Lung (tissue), 12 donors: ENCODE results near the gene UBA52. TPM values are rescaled to one million over a fixed set of nuclear protein-coding genes. Genes with fewer than 3 reads are reported as not detected.
A peak's percentile ranks its signal among the peaks of the same experiment; 100 is the strongest.

Experiments used
- ATAC-seq: fragments of 200-7000 bp; cut with Tn5 transposase; one replicate; pipeline ENCODE4 v1.9.1; 2020; ENCODE audit warnings: moderate number of reproducible peaks; ENCODE audit not compliant: insufficient read depth, low FRiP score
- DNase-seq, 3 donors: peaks; one replicate each; pipeline ENCODE4 v3.0.0-alpha.2; 2013 to 2017
- H3K27ac ChIP-seq, 2 donors: one replicate each; pipeline ENCODE4 v1.5.1; 2013; ENCODE audit warnings: mild to moderate bottlenecking in 2 of 2, moderate library complexity in 2 of 2, control low read depth in 1 of 2, inconsistent platforms in 1 of 2, low read depth in 1 of 2, low read length in 1 of 2
- H3K27me3 ChIP-seq, 3 donors: one replicate each; pipeline ENCODE4 v1.5.1; 2013; ENCODE audit warnings: low read length in 2 of 3; ENCODE audit not compliant: control insufficient read depth in 3 of 3, insufficient read depth in 3 of 3
- H3K36me3 ChIP-seq, 4 donors: one replicate each; pipeline ENCODE4 v1.5.1; 2013; ENCODE audit warnings: low read length in 4 of 4, mild to moderate bottlenecking in 1 of 4, moderate library complexity in 1 of 4; ENCODE audit not compliant: control insufficient read depth in 4 of 4, insufficient read depth in 4 of 4
- H3K4me1 ChIP-seq, 5 donors: one replicate each; pipeline ENCODE4 v1.5.1; 2013; ENCODE audit warnings: low read length in 5 of 5, mild to moderate bottlenecking in 2 of 5, moderate library complexity in 1 of 5; ENCODE audit not compliant: control insufficient read depth in 5 of 5, insufficient read depth in 5 of 5
- H3K4me3 ChIP-seq: one replicate; pipeline ENCODE4 v1.5.1; 2013; ENCODE audit warnings: mild to moderate bottlenecking, control low read depth, moderate library complexity
- H3K9ac ChIP-seq, 2 donors: one replicate each; pipeline ENCODE4 v1.5.1; 2013; ENCODE audit warnings: low read length in 2 of 2, control low read depth in 1 of 2; ENCODE audit not compliant: insufficient read depth in 1 of 2
- H3K9me3 ChIP-seq, 4 donors: one replicate each; pipeline ENCODE4 v1.5.1; 2013; ENCODE audit warnings: low read length in 3 of 4, mild to moderate bottlenecking in 1 of 4, moderate library complexity in 1 of 4; ENCODE audit not compliant: control insufficient read depth in 4 of 4, insufficient read depth in 3 of 4
- CTCF ChIP-seq: IDR thresholded peaks from 2 replicates; pipeline ENCODE4 v1.5.1; 2012; ENCODE audit warnings: mild to moderate bottlenecking; ENCODE audit errors: control extremely low read depth, extremely low read depth
- WGBS, 2 donors: extraction: QIAGEN DNeasy Blood & Tissue Kit; methylation state at CpG; one replicate each; pipeline ENCODE4 v1.1.7; 2013; 5-methylcytosine and 5-hydroxymethylcytosine counted together
- polyA plus RNA-seq, 2 donors: library from polyadenylated mRNA; stranded (reverse); fragments of 200-250 nt; gene quantifications; one replicate each; pipeline ENCODE4 v1.2.1, GENCODE V29; 2013
- total RNA-seq, 2 donors: library from RNA; depleted of rRNA in 1 of 2; stranded (reverse); fragments of >200 nt in 1 of 2; gene quantifications; one replicate each; pipeline ENCODE4 v1.2.1, GENCODE V29; 2014 to 2021
- donor health status: control.
- donor health status: control.
- donor health status: Bipolar disorder and iron deficiency.
- donor health status: healthy.
- donor health status: DM: yes; HTN: yes; CAD: no.

UBA52 gene
- total and polyA plus RNA-seq, 4 donors = 689 to 1,266 (median 1,030) TPM

GRCh38 chr19:18610245-18610555 is 38.5 kb downstream of the UBA52 start:
- H3K27me3 ChIP-seq = peaks cover 0 to 64% (median 51%) of the 10 kb centered on the region in 3 donors

GRCh38 chr19:18610556-18611326 is 39.1 kb downstream of the UBA52 start:
- 2 to 4% methylated on average over 28 to 45 of the region's 45 CpGs for WGBS, 2 donors
- Histone ChIP-seq H3K36me3 (no peaks in the 10 kb centered on the region), H3K27ac (no peak overlapping the region), H3K4me3 (no peak overlapping the region), H3K27me3 (peaks cover 0 to 61% (median 48%) of the 10 kb centered on the region in 3 donors), H3K9ac (no peak overlapping the region), H3K4me1 (peaks cover 0 to 16% (median 14%) of the 10 kb centered on the region in 5 donors), H3K9me3 (no peaks in the 10 kb centered on the region)
- ATAC-seq (no peak), DNase-seq (peak in 2 of 3 donors; percentile 56 to 59)
- TF ChIP-seq CTCF = no peak

More at GRCh38 chr19:18610245-18610555, 38.5 kb downstream of the UBA52 start:
- DNase-seq (peak in 2 of 3 donors; percentile 42 to 50), ATAC-seq (no peak)
- Histone ChIP-seq H3K36me3 (no peaks in the 10 kb centered on the region), H3K4me3 (no peak overlapping the region), H3K9ac (no peak overlapping the region), H3K9me3 (peaks cover 0 to 3% (median 0%) of the 10 kb centered on the region in 4 donors), H3K4me1 (peaks cover 0 to 19% (median 15%) of the 10 kb centered on the region in 5 donors), H3K27ac (no peak overlapping the region)
- no peak for TF ChIP-seq CTCF
- 30 to 33% methylated on average over 3 of the region's 3 CpGs for whole genome bisulfite sequencing, 2 donors

DNA sequence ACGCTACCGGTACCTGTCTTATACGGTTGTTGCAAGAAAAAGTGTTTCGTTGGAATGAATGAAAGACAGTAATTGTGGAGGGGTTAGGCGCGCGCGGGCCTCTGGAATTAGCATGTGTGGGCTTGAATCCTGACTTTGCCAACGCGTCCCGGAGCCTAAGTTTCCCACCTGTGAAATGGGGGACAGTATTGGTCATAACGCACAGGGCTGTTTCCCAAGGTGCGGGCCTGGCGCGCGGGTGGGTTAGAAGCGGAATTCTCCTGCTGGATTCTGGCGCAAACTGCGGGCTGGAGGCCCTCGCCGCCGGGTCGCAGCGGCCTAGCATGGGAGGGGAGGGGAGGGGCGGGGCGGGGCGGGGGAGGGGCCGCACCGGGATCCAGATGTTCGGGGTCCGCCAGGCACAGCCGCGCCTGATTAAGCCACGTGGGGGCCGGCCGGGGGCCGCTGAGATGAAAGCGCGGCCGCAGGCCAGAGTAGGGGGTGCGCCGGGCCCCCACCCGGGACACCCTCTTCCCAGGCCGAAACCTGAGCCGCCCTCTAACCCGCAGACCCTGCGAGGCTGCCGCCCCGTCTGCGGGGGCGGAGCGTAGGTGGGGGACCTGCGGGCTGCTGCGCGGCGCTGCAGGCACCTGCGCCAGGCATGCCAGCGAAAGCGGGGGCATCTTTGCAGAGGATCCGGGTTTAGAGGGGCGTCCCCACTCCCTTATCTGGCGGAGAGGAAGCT is 39.8 kb downstream of the UBA52 start:
- Histone ChIP-seq H3K4me3 (no peak overlapping the region), H3K4me1 (peaks cover 0 to 16% (median 14%) of the 10 kb centered on the region in 5 donors), H3K9me3 (no peaks in the 10 kb centered on the region), H3K9ac (no peak overlapping the region), H3K27ac (no peak overlapping the region), H3K36me3 (no peaks in the 10 kb centered on the region), H3K27me3 (peaks cover 0 to 61% (median 51%) of the 10 kb centered on the region in 3 donors)
- WGBS, 2 donors = 2% methylated on average over 48 to 62 of the region's 62 CpGs
- no peak for ATAC-seq
- TF ChIP-seq CTCF = no peak
- peak in 2 of 3 donors; percentile 29 to 39 for DNase-seq
